B cell (primary cell): ENCODE measurements around the gene RIC8B. TPM values are rescaled to one million over a fixed set of nuclear protein-coding genes. Genes with fewer than 3 reads are reported as not detected.

Experiments used
- ATAC-seq: fragments of 200-7000 bp; cut with Tn5 transposase; one replicate; pipeline ENCODE4 v1.10.0; 2021; ENCODE audit warnings: low read depth, mild to moderate bottlenecking, moderate number of reproducible peaks, moderate library complexity
- CTCF ChIA-PET: fragments of 350-600 bp; sonication (Branson Sonifier 250); formaldehyde crosslinking; loops from one replicate; lab custom pipeline; 2021; ENCODE audit warnings: antibody characterized with exemption, inconsistent platforms; lab: Charles Lee
- POLR2A ChIA-PET: fragments of 350-600 bp; sonication (Branson Sonifier 250); formaldehyde crosslinking; loops from one replicate; lab custom pipeline; 2021; ENCODE audit warnings: antibody characterized with exemption; lab: Charles Lee
- DNase-seq: peaks from one replicate; pipeline ENCODE4 v3.0.0; 2013
- H2AFZ ChIP-seq: 2 replicates; pipeline ENCODE4 v1.6.1; 2012; ENCODE audit warnings: mild to moderate bottlenecking, low read depth, low read length; ENCODE audit not compliant: insufficient read depth, poor library complexity, severe bottlenecking
- H3K27ac ChIP-seq, 2 donors: 1 replicate in 1 of 2; 2 replicates in 1 of 2; pipeline ENCODE4 v1.5.1; 2012 to 2013; ENCODE audit warnings: low read length in 2 of 2, mild to moderate bottlenecking in 2 of 2, moderate library complexity in 1 of 2
- H3K27me3 ChIP-seq, 4 experiments: fragments of 200-600 bp in 1 of 4; sonication (generic) in 1 of 4; replicated peaks in 1 of 4; 1 replicate in 2 of 4; 2 replicates in 2 of 4; pipeline versions ENCODE4 v1.6.1 to v1.7.0; 2013 to 2016; ENCODE audit warnings: low read length in 3 of 4, mild to moderate bottlenecking in 2 of 4, mixed read lengths in 1 of 4, moderate library complexity in 1 of 4; ENCODE audit not compliant: insufficient read depth in 4 of 4, control insufficient read depth in 3 of 4; ENCODE audit errors: control extremely low read depth in 1 of 4
- H3K36me3 ChIP-seq, 2 experiments: replicated peaks in 1 of 2; 1 replicate in 1 of 2; 2 replicates in 1 of 2; pipeline versions ENCODE4 v1.6.1 to v1.7.1; 2013; ENCODE audit warnings: low read length in 1 of 2; ENCODE audit not compliant: insufficient read depth in 2 of 2, control insufficient read depth in 1 of 2; ENCODE audit errors: control extremely low read depth in 1 of 2, extremely low read depth in 1 of 2
- H3K4me1 ChIP-seq, 2 donors: fragments of 200-600 bp in 1 of 2; sonication (generic) in 1 of 2; 1 replicate in 1 of 2; 2 replicates in 1 of 2; pipeline versions ENCODE4 v1.5.1 to v1.6.1; 2013 to 2017; ENCODE audit warnings: low read length in 2 of 2; ENCODE audit not compliant: control insufficient read depth in 2 of 2, insufficient read depth in 2 of 2
- H3K4me2 ChIP-seq: replicated peaks from 2 replicates; pipeline ENCODE3; 2012; ENCODE audit warnings: mild to moderate bottlenecking, low read depth, low read length; ENCODE audit not compliant: poor library complexity, severe bottlenecking
- H3K4me3 ChIP-seq, 5 experiments: fragments of 200-600 bp in 1 of 5; sonication (generic) in 1 of 5; 1 replicate in 3 of 5; 2 replicates in 2 of 5; pipeline versions ENCODE4 v1.5.1 to v1.7.0; 2011 to 2016; ENCODE audit warnings: low read length in 4 of 5, mild to moderate bottlenecking in 4 of 5, low read depth in 2 of 5, control low read depth in 1 of 5, moderate library complexity in 1 of 5; ENCODE audit not compliant: insufficient read depth in 1 of 5; ENCODE audit errors: control extremely low read depth in 1 of 5, extremely low read depth in 1 of 5
- H3K79me2 ChIP-seq: fragments of 200-600 bp; sonication (generic); one replicate; pipeline ENCODE4 v1.6.0; 2016; ENCODE audit warnings: low read length; ENCODE audit not compliant: control insufficient read depth, insufficient read depth
- H3K9ac ChIP-seq: fragments of 200-600 bp; sonication (generic); 2 replicates; pipeline ENCODE4 v1.6.1; 2017; ENCODE audit warnings: mild to moderate bottlenecking, low read length, moderate library complexity
- H3K9me3 ChIP-seq, 3 donors: one replicate each; pipeline versions ENCODE4 v1.6.1 to v1.7.1; 2013; ENCODE audit warnings: low read length in 2 of 3; ENCODE audit not compliant: control insufficient read depth in 2 of 3, insufficient read depth in 1 of 3; ENCODE audit errors: control extremely low read depth in 1 of 3
- H4K20me1 ChIP-seq: 2 replicates; pipeline ENCODE4 v1.6.0; 2012; ENCODE audit warnings: mild to moderate bottlenecking, low read length; ENCODE audit not compliant: insufficient read depth, control insufficient read depth, poor library complexity, severe bottlenecking
- H3K27ac Mint-ChIP-seq: one replicate; pipeline ENCODE4 v1.8.0; 2021; ENCODE audit warnings: mixed read lengths
- H3K27me3 Mint-ChIP-seq: one replicate; pipeline ENCODE4 v1.8.0; 2021; ENCODE audit warnings: mixed read lengths
- H3K4me1 Mint-ChIP-seq: one replicate; pipeline ENCODE4 v1.8.0; 2021; ENCODE audit warnings: mixed read lengths
- H3K4me3 Mint-ChIP-seq: one replicate; pipeline ENCODE4 v1.8.0; 2021; ENCODE audit warnings: mixed read lengths
- H3K9me3 Mint-ChIP-seq: one replicate; pipeline ENCODE4 v1.8.0; 2022; ENCODE audit warnings: mixed read lengths; ENCODE audit not compliant: insufficient read depth
- CTCF ChIP-seq: fragments of 200-600 bp; IDR thresholded peaks from one replicate; pipeline ENCODE4 v1.8.0; 2022; ENCODE audit warnings: antibody characterized with exemption, mild to moderate bottlenecking
- EZH2 ChIP-seq: IDR thresholded peaks from 2 replicates; pipeline ENCODE4 v1.6.1; 2012; ENCODE audit warnings: borderline replicate concordance, low read depth, mild to moderate bottlenecking, moderate library complexity, low read length; ENCODE audit not compliant: insufficient read depth, poor library complexity, severe bottlenecking
- WGBS: methylation state at CpG from one replicate; pipeline ENCODE4 v1.1.5; 2013; ENCODE audit warnings: missing lambda C conversion rate; ENCODE audit not compliant: insufficient coverage; 5-methylcytosine and 5-hydroxymethylcytosine counted together
- intact Hi-C: fragments of 100-400 bp; cut with micrococcal nuclease; formaldehyde crosslinking; loops from one replicate; pipeline ENCODE4 v1.10.0; 2022
- polyA plus RNA-seq: library from polyadenylated mRNA; depleted of rRNA; stranded (reverse); fragments of >200 nt; gene quantifications from 2 replicates; pipeline ENCODE4 v1.2.3, GENCODE V29; 2012
- total RNA-seq, 2 donors: library from RNA; stranded (reverse); fragments of 120-200 nt in 1 of 2; gene quantifications; 1 replicate in 1 of 2; 2 replicates in 1 of 2; pipeline versions ENCODE4 v1.2.3 to v1.2.4, GENCODE V29; 2013 to 2022

Gene RIC8B
- total and polyA plus RNA-seq, 2 donors (not counting 1 experiment from before 2014, with no cell fraction given), result 3.0 to 14.8 TPM

DNA sequence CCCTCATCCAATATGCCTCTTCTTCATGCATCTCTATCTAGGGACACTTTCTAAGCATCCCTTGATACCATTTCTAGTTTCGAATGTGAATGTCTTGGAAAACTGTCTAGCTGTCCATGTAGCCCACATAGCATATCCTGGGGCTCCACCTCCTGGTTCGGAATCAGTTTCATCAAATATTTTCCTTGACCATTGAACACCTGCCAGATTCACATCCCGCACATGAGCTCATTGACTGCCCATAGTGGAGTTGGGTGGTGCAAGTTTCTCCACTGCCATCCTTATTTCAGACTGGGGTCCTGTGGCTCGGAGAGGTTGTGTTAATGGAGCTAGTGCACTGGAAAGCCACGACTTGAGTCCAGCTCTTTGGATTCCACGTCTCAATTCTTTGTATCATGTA, 122.6 kb downstream of the RIC8B start:
- peaks cover 2 to 78% (median 71%) of the 10 kb centered on the region in 4 experiments for H3K27me3 ChIP-seq
- H3K27ac Mint-ChIP-seq, result no peak overlapping the region
- H3K9ac ChIP-seq, result no peak overlapping the region
- H3K4me3 ChIP-seq, result no peak overlapping the region
- no peak overlapping the region for H3K27ac ChIP-seq
- no peak for ATAC-seq
- H3K79me2 ChIP-seq, result no peaks in the 10 kb centered on the region
- ChIA-PET POLR2A (no interaction called here), CTCF (interaction anchor here (0.6 kb wide), 1 partner anchor 22 kb away, joined by 3 read pairs; no protein-coding TSS in a partner anchor)
- no peaks in the 10 kb centered on the region for H3K9me3 ChIP-seq
- intact Hi-C loops, result no loop called here
- H3K4me2 ChIP-seq, result no peak overlapping the region
- H3K4me1 Mint-ChIP-seq, result no peaks in the 10 kb centered on the region
- DNase-seq, result no peak
- no peaks in the 10 kb centered on the region for H3K4me1 ChIP-seq
- no peak overlapping the region for H2AFZ ChIP-seq
- H3K4me3 Mint-ChIP-seq, result no peak overlapping the region
- no peaks in the 10 kb centered on the region for H3K36me3 ChIP-seq
- no peaks in the 10 kb centered on the region for H4K20me1 ChIP-seq
- peaks cover 78% of the 10 kb centered on the region for H3K27me3 Mint-ChIP-seq
- H3K9me3 Mint-ChIP-seq, result no peaks in the 10 kb centered on the region
- 100% methylated on average over 1 of the region's 6 CpGs for WGBS
- TF ChIP-seq CTCF (no peak), EZH2 (no peak)

- H3K36me3 ChIP-seq, result no peaks in the 10 kb centered on the region
- 36% methylated on average over 9 of the region's 13 CpGs for WGBS
- peaks cover 1 to 6% of the 10 kb centered on the region in 2 donors for H3K4me1 ChIP-seq
- ATAC-seq (no peak), DNase-seq (no peak)
- Mint-ChIP-seq H3K27ac (peak overlapping the region; percentile 12), H3K27me3 (peaks cover 78% of the 10 kb centered on the region), H3K4me1 (peaks cover 2% of the 10 kb centered on the region), H3K9me3 (no peaks in the 10 kb centered on the region), H3K4me3 (no peak overlapping the region)
- no peak overlapping the region for H3K27ac ChIP-seq
- peaks cover 0 to 4% (median 0%) of the 10 kb centered on the region in 3 donors for H3K9me3 ChIP-seq
- no peak overlapping the region for H3K9ac ChIP-seq
- no peaks in the 10 kb centered on the region for H4K20me1 ChIP-seq
- peaks cover 5 to 78% (median 70%) of the 10 kb centered on the region in 4 experiments for H3K27me3 ChIP-seq
- H3K4me2 ChIP-seq, result no peak overlapping the region
- no peak overlapping the region for H2AFZ ChIP-seq
- no peaks in the 10 kb centered on the region for H3K79me2 ChIP-seq
- H3K4me3 ChIP-seq, result no peak overlapping the region
- intact Hi-C loops, result no loop called here
- TF ChIP-seq EZH2, result no peak
- TF ChIP-seq CTCF, result no peak
- CTCF ChIA-PET, result interaction anchor here (0.6 kb wide), 1 partner anchor 212 kb away, joined by 4 read pairs; no protein-coding TSS in a partner anchor
- POLR2A ChIA-PET, result no interaction called here
Measured at GRCh38 chr12:106897981-106898901, 123.8 kb downstream of the RIC8B start.
